Stomach (tissue), 9 donors: Measurements from ENCODE around the gene PPOX. TPM values are rescaled to one million over a fixed set of nuclear protein-coding genes. Genes with fewer than 3 reads are reported as not detected.

Experiments
- DNase-seq, 2 donors: peaks; one replicate each; pipeline versions ENCODE4 v3.0.0 to v3.0.0-alpha.2; 2013 to 2019
- H3K27ac ChIP-seq, 5 donors: fragments of 200-600 bp in 4 of 5; sonication (generic) in 4 of 5; one replicate each; pipeline ENCODE4 v1.5.1; 2013 to 2019; ENCODE audit warnings: mild to moderate bottlenecking in 1 of 5, moderate library complexity in 1 of 5
- H3K27me3 ChIP-seq, 3 donors: fragments of 200-600 bp; sonication (generic); one replicate each; pipeline ENCODE4 v1.5.1; 2017 to 2019; ENCODE audit warnings: mixed run types in 1 of 3
- H3K36me3 ChIP-seq, 4 donors: fragments of 200-600 bp; sonication (generic); 1 replicate in 3 of 4; 2 replicates in 1 of 4; pipeline ENCODE4 v1.5.1; 2016 to 2019
- H3K4me1 ChIP-seq, 4 donors: fragments of 200-600 bp; sonication (generic); one replicate each; pipeline ENCODE4 v1.5.1; 2016 to 2019
- H3K4me3 ChIP-seq, 4 donors: fragments of 200-600 bp; sonication (generic) in 3 of 4; one replicate each; pipeline ENCODE4 v1.5.1; 2016 to 2019; ENCODE audit warnings: mild to moderate bottlenecking in 1 of 4
- H3K9me3 ChIP-seq, 4 donors: fragments of 200-600 bp; sonication (generic); one replicate each; pipeline ENCODE4 v1.5.1; 2016 to 2019
- EP300 ChIP-seq: sonication (generic); formaldehyde crosslinking; IDR thresholded peaks from one replicate; pipeline ENCODE4 v1.6.1; 2017; ENCODE audit warnings: antibody characterized with exemption
- POLR2A ChIP-seq, 4 donors: fragments of 450-650 bp; IDR thresholded peaks; one replicate each; pipeline ENCODE4 v1.6.1; 2016; ENCODE audit warnings: antibody characterized with exemption in 4 of 4, control low read depth in 2 of 4, mild to moderate bottlenecking in 1 of 4, moderate library complexity in 1 of 4
- POLR2AphosphoS5 ChIP-seq, 3 donors: sonication (generic); formaldehyde crosslinking; IDR thresholded peaks; one replicate each; pipeline ENCODE4 v1.6.1; 2016; ENCODE audit warnings: antibody characterized with exemption in 3 of 3
- WGBS, 5 donors: extraction: QIAGEN DNeasy Blood & Tissue Kit in 3 of 5; methylation state at CpG; one replicate each; pipeline versions ENCODE4 v1.1.5 to v1.1.7; 2013 to 2018; 5-methylcytosine and 5-hydroxymethylcytosine counted together
- intact Hi-C: fragments of 100-400 bp; cut with DNase I; formaldehyde crosslinking; loops from one replicate; pipeline ENCODE4 v1.15.1; 2023; ENCODE audit warnings: low total_unique reads
- polyA plus RNA-seq, 3 donors: library from polyadenylated mRNA; stranded (reverse); fragments of 200-250 nt; gene quantifications; one replicate each; pipeline ENCODE4 v1.2.3, GENCODE V29; 2013
- total RNA-seq, 5 donors: library from RNA; depleted of rRNA; stranded (reverse); fragments of >200 nt; gene quantifications; one replicate each; pipeline versions ENCODE4 v1.1.0 to v1.2.3, GENCODE V29; 2014 to 2016
- TF ChIP-seq, protein P1 (sequence below), 7 experiments: fragments of 450-650 bp in 4 of 7; fragments of 200-600 bp in 3 of 7; sonication (generic) in 3 of 7; IDR thresholded peaks; one replicate each; pipeline ENCODE4 v1.5.1; 2016 to 2019; ENCODE audit warnings: antibody characterized with exemption in 7 of 7, control low read depth in 2 of 7, mild to moderate bottlenecking in 1 of 7
- donor health status: healthy with polysubstance abuse.
- donor health status: Bipolar disorder and iron deficiency.
- donor health status: healthy.

The PPOX gene
- total and polyA plus RNA-seq, 8 donors: 9.5 to 52.7 (median 31.8) TPM

GRCh38 chr1:161185282-161185682 is 19.1 kb downstream of the PPOX start:
- peak; percentile 58 to 89 for DNase-seq
- no peaks in the 10 kb centered on the region for H3K27me3 ChIP-seq
- no peaks in the 10 kb centered on the region for H3K9me3 ChIP-seq
- intact Hi-C loops: no loop called here
- TF ChIP-seq POLR2AphosphoS5 (IDR thresholded peaks at IDR 0.05): peak in 1 of 3 donors; percentile 8
- TF ChIP-seq, protein P1, sequence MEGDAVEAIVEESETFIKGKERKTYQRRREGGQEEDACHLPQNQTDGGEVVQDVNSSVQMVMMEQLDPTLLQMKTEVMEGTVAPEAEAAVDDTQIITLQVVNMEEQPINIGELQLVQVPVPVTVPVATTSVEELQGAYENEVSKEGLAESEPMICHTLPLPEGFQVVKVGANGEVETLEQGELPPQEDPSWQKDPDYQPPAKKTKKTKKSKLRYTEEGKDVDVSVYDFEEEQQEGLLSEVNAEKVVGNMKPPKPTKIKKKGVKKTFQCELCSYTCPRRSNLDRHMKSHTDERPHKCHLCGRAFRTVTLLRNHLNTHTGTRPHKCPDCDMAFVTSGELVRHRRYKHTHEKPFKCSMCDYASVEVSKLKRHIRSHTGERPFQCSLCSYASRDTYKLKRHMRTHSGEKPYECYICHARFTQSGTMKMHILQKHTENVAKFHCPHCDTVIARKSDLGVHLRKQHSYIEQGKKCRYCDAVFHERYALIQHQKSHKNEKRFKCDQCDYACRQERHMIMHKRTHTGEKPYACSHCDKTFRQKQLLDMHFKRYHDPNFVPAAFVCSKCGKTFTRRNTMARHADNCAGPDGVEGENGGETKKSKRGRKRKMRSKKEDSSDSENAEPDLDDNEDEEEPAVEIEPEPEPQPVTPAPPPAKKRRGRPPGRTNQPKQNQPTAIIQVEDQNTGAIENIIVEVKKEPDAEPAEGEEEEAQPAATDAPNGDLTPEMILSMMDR (IDR thresholded peaks at IDR 0.05): no peak
- peaks cover 0 to 36% (median 7%) of the 10 kb centered on the region in 4 donors for H3K4me1 ChIP-seq
- H3K27ac ChIP-seq: peak overlapping the region in 4 of 5 donors; percentile 54 to 85 (median 67)
- H3K36me3 ChIP-seq: no peaks in the 10 kb centered on the region
- WGBS, 5 donors: 18 to 26% (median 20%) methylated on average over 3 of the region's 3 CpGs
- H3K4me3 ChIP-seq: no peak overlapping the region

DNA sequence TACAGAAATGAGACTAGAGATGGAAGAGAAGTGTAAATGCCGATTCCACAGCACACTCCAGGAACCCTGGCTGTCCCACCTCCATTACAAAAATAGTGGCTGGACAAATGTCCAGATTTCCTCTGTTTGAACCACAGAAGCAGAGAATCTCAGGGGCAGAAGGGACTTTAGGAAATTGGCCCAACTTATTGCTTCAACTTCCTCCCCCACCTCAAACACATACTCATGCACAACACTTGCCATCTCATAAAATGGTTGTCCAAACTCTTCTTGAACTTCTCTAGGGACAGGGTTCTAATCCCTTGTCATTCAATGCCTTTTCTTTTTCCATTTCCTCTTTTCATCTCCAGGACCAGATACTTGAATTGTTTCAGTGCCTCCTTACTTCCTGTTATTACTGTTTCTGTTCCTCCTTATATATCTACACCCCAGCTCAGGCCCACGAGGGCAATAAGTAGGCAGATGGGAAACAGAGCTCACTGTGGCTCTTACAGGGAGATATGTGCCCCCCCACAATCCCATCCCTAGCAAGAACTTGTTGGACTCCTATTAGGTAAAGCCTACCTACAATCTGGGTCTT is 19.6 kb downstream of the PPOX start:
- Histone ChIP-seq H3K4me1 (peaks cover 0 to 36% (median 7%) of the 10 kb centered on the region in 4 donors), H3K27ac (peak overlapping the region; percentile 3 to 85 (median 55)), H3K9me3 (no peaks in the 10 kb centered on the region), H3K36me3 (peaks cover 0 to 3% (median 1%) of the 10 kb centered on the region in 4 donors), H3K4me3 (no peak overlapping the region), H3K27me3 (no peaks in the 10 kb centered on the region)
- DNase-seq: no peak
- 35 to 50% (median 40%) methylated on average over 2 of the region's 2 CpGs for WGBS, 5 donors
- TF ChIP-seq EP300 (no peak), POLR2AphosphoS5 (IDR thresholded peaks at IDR 0.05) (no peak), POLR2A (IDR thresholded peaks at IDR 0.05) (no peak)
- TF ChIP-seq, protein P1 (IDR thresholded peaks at IDR 0.05): no peak
- intact Hi-C loops: no loop called here

GRCh38 chr1:161187311-161187710 is 21.1 kb downstream of the PPOX start:
- Histone ChIP-seq H3K27ac (peak overlapping the region in 2 of 5 donors; percentile 19 to 85), H3K4me1 (peaks cover under 1 to 34% (median 7%) of the 10 kb centered on the region in 4 donors), H3K27me3 (no peaks in the 10 kb centered on the region), H3K4me3 (no peak overlapping the region), H3K36me3 (peaks cover 0 to 15% (median 10%) of the 10 kb centered on the region in 4 donors), H3K9me3 (no peaks in the 10 kb centered on the region)
- no peak for TF ChIP-seq POLR2A (IDR thresholded peaks at IDR 0.05)
- TF ChIP-seq EP300: no peak
- TF ChIP-seq POLR2AphosphoS5 (IDR thresholded peaks at IDR 0.05): no peak
- TF ChIP-seq, protein P1 (IDR thresholded peaks at IDR 0.05): no peak
- 42 to 69% (median 49%) methylated on average over 3 of the region's 3 CpGs for WGBS, 5 donors
- no peak for DNase-seq
- intact Hi-C loops: no loop called here

DNA sequence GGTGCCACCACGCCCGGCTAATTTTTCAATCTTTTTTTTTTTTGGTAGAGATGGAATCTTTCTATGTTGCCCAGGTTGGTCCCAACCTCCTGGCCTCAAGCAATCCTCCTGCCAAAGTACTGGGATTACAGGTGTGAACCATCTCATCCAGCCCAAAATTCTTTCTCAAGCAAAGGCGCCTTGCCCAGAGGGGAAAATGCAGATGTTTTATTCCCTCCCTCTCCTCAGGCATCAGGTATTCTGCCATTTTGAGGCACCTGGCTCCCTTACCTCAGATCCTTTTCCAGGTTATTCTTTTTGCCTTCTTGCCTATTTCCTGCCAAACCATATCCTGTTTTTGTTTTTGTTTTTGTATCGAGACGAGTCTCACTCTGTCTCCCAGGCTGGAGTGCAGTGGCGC is 22.2 kb downstream of the PPOX start:
- Histone ChIP-seq H3K27me3 (no peaks in the 10 kb centered on the region), H3K4me3 (no peak overlapping the region), H3K36me3 (peaks cover 0 to 19% (median 14%) of the 10 kb centered on the region in 4 donors), H3K4me1 (peaks cover 9 to 37% (median 14%) of the 10 kb centered on the region in 4 donors), H3K27ac (no peak overlapping the region), H3K9me3 (no peaks in the 10 kb centered on the region)
- TF ChIP-seq, protein P1 (IDR thresholded peaks at IDR 0.05): no peak
- TF ChIP-seq POLR2A (IDR thresholded peaks at IDR 0.05): no peak
- no peak for TF ChIP-seq POLR2AphosphoS5 (IDR thresholded peaks at IDR 0.05)
- TF ChIP-seq EP300: no peak
- WGBS, 5 donors: 73 to 88% (median 84%) methylated on average over 6 of the region's 6 CpGs
- intact Hi-C loops: no loop called here
- no peak for DNase-seq
